Adrenal gland (tissue), 12 donors: Measurements from ENCODE around the gene SCN3B. TPM values are rescaled to one million over a fixed set of nuclear protein-coding genes. Genes with fewer than 3 reads are reported as not detected.

ENCODE experiments used
- DNase-seq, 7 donors: peaks; one replicate each; pipeline ENCODE4 v3.0.0-alpha.2; 2019 to 2020
- H3K27ac ChIP-seq, 5 donors: fragments of 200-600 bp; sonication (generic) in 4 of 5; 1 replicate in 3 of 5; 2 replicates in 2 of 5; pipeline versions ENCODE4 v1.5.1 to v1.8.0; 2016 to 2020; ENCODE audit warnings: mild to moderate bottlenecking in 1 of 5
- H3K27me3 ChIP-seq: fragments of 200-600 bp; 2 replicates; pipeline ENCODE4 v1.8.0; 2021
- H3K36me3 ChIP-seq, 2 donors: fragments of 200-600 bp; replicated peaks in 1 of 2; 1 replicate in 1 of 2; 2 replicates in 1 of 2; pipeline versions ENCODE4 v1.5.1 to v1.8.0; 2018 to 2022
- H3K4me1 ChIP-seq, 2 donors: fragments of 200-600 bp; replicated peaks in 1 of 2; 1 replicate in 1 of 2; 2 replicates in 1 of 2; pipeline versions ENCODE4 v1.5.1 to v1.8.0; 2018 to 2021
- H3K4me3 ChIP-seq, 4 donors: fragments of 200-600 bp; sonication (generic) in 3 of 4; one replicate each; pipeline ENCODE4 v1.5.1; 2016 to 2018
- H3K9me3 ChIP-seq, 3 donors: fragments of 200-600 bp; sonication (generic) in 1 of 3; replicated peaks in 1 of 3; 1 replicate in 2 of 3; 2 replicates in 1 of 3; pipeline versions ENCODE4 v1.5.1 to v1.8.0; 2016 to 2021
- POLR2A ChIP-seq, 2 donors: fragments of 450-650 bp; IDR thresholded peaks; one replicate each; pipeline ENCODE4 v1.6.1; 2017; ENCODE audit warnings: antibody characterized with exemption in 2 of 2, mild to moderate bottlenecking in 2 of 2, moderate library complexity in 1 of 2
- WGBS, 4 donors: extraction: QIAGEN DNeasy Blood & Tissue Kit in 2 of 4; methylation state at CpG; one replicate each; pipeline versions ENCODE4 v1.1.5 to v1.1.7; 2013 to 2017; 5-methylcytosine and 5-hydroxymethylcytosine counted together
- intact Hi-C, 2 donors: fragments of 100-400 bp; cut with DNase I; formaldehyde crosslinking; loops; one replicate each; pipeline versions ENCODE4 v1.14.1 to v1.15.0; 2022 to 2023
- polyA plus RNA-seq, 3 donors: library from polyadenylated mRNA; stranded (reverse); fragments of 200-250 nt in 2 of 3; fragments of 350-450 nt in 1 of 3; fragmentation: Illumina TruSeq in 1 of 3; extraction: RNeasy Lipid Tissue Mini Kit (QIAGEN cat#74804) in 1 of 3; gene quantifications; one replicate each; pipeline ENCODE4 v1.2.3, GENCODE V29; 2013 to 2014
- total RNA-seq, 9 donors: library from RNA; depleted of rRNA in 4 of 9; stranded (reverse); fragments of >200 nt in 4 of 9; fragments of 120-200 nt in 1 of 9; fragmentation: NEBNext Ultra II Directional in 1 of 9; extraction: Animal tissue kit (Norgen Biotek cat#: 25700) in 1 of 9; gene quantifications; one replicate each; pipeline versions ENCODE4 v1.1.0 to v1.2.4, GENCODE V29; 2013 to 2023
- TF ChIP-seq, protein P1 (sequence below), 6 experiments: fragments of 450-650 bp in 4 of 6; fragments of 200-600 bp in 2 of 6; sonication (generic) in 1 of 6; IDR thresholded peaks; 1 replicate in 5 of 6; 2 replicates in 1 of 6; pipeline versions ENCODE4 v1.5.1 to v1.8.0; 2016 to 2021; ENCODE audit warnings: antibody characterized with exemption in 6 of 6, mild to moderate bottlenecking in 2 of 6, moderate library complexity in 1 of 6
- donor health status: healthy with polysubstance abuse.
- donor health status: Bipolar disorder and iron deficiency.
- donor health status: DM: yes; HTN: yes; CAD: no.
- donor health status: DM: no; HTN: no; CAD: no.
- donor health status: DM: no; HTN: no; CAD: no.
- donor health status: DM: yes; HTN: yes; CAD: no.

The SCN3B gene
- total and polyA plus RNA-seq, 12 donors, result 0.36 to 10.5 (median 4.0) TPM; not detected in 1

DNA sequence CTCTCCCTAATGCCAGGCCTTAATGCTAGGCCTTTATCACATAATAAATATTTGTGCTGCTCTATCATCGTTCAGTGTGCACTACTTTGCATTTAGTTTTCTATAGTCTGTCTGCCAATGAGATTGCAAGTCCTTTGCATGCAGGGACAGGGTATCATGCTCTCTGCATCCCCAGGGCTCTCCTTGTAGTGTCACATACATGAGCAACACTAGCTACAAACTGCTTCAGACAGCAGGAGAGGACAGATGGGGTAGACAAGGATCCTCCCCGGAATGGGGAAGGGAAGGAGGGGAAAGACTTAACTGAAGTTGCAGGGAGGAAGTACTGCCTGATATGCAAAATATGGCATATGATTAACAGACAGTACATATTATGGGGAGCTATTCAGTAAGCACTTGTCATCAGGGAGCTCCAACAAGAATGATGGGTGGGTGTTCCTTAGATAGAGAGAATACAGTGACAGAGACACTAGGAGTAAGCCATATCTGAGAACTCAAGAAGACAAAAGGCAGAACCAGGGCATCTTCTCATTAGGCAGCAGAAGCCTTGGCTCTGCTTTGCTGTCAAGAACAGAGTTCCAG lies 44.2 kb upstream of the SCN3B start:
- no peaks in the 10 kb centered on the region for H3K36me3 ChIP-seq
- H3K27ac ChIP-seq, result no peak overlapping the region
- H3K4me1 ChIP-seq, result no peaks in the 10 kb centered on the region
- TF ChIP-seq, protein P1, sequence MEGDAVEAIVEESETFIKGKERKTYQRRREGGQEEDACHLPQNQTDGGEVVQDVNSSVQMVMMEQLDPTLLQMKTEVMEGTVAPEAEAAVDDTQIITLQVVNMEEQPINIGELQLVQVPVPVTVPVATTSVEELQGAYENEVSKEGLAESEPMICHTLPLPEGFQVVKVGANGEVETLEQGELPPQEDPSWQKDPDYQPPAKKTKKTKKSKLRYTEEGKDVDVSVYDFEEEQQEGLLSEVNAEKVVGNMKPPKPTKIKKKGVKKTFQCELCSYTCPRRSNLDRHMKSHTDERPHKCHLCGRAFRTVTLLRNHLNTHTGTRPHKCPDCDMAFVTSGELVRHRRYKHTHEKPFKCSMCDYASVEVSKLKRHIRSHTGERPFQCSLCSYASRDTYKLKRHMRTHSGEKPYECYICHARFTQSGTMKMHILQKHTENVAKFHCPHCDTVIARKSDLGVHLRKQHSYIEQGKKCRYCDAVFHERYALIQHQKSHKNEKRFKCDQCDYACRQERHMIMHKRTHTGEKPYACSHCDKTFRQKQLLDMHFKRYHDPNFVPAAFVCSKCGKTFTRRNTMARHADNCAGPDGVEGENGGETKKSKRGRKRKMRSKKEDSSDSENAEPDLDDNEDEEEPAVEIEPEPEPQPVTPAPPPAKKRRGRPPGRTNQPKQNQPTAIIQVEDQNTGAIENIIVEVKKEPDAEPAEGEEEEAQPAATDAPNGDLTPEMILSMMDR (IDR thresholded peaks at IDR 0.05), result no peak
- TF ChIP-seq POLR2A (IDR thresholded peaks at IDR 0.05), result no peak
- no peaks in the 10 kb centered on the region for H3K9me3 ChIP-seq
- DNase-seq, result no peak
- intact Hi-C loops, result no loop called here
- H3K27me3 ChIP-seq, result peaks cover 8% of the 10 kb centered on the region
- WGBS, 4 donors, result 42 to 73% (median 51%) methylated on average over 2 of the region's 2 CpGs
- no peak overlapping the region for H3K4me3 ChIP-seq

DNA sequence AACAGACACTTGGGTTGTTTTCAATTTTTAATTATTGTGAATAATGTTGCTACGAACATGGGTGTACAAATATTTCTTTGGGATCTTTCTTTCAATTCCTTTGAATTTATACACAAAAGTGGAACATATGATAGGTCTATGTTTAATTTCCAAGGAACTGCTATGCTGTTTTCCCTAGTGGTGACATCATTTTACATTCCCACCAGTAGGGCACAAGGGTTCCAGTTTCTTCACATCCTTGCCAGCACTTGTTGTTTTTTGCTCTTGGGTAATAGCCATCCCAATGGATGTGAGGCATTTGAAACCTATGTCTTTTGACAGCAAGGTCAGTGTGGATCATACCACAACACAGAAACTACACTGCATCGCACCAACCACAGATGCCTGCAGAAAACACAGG lies 41.8 kb upstream of the SCN3B start:
- intact Hi-C loops, result no loop called here
- Histone ChIP-seq H3K36me3 (no peaks in the 10 kb centered on the region), H3K27me3 (peaks cover 8% of the 10 kb centered on the region)

DNA sequence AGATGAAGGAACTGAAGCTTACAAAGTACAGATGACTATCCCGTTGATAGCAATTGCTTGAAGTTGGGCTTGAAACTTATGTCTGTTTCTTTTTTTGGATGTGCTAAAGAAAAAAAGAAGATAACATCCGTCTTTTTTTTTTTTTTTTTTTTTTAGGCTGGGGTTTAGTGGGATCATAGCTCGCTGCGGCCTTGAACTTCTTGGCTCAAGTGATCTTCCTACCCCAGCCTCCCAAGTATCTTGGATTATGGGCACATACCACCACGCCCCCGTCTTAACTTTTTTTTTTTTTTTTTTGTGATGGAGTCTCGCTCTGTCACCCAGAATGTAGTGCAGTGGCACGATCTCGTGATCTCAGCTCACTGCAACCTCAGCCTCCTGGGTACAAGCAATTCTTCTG lies 40.8 kb upstream of the SCN3B start:
- no peak overlapping the region for H3K4me3 ChIP-seq
- no peaks in the 10 kb centered on the region for H3K36me3 ChIP-seq
- H3K4me1 ChIP-seq, result no peaks in the 10 kb centered on the region
- 67 to 73% (median 70%) methylated on average over 9 of the region's 9 CpGs for WGBS, 4 donors
- intact Hi-C loops, result no loop called here
- TF ChIP-seq POLR2A (IDR thresholded peaks at IDR 0.05), result no peak
- TF ChIP-seq, protein P1 (IDR thresholded peaks at IDR 0.05), result no peak
- peaks cover 8% of the 10 kb centered on the region for H3K27me3 ChIP-seq
- H3K9me3 ChIP-seq, result no peaks in the 10 kb centered on the region
- DNase-seq, result no peak
- H3K27ac ChIP-seq, result no peak overlapping the region

More for the DNA sequence above, 41.8 kb upstream of the SCN3B start:
- H3K4me3 ChIP-seq, result no peak overlapping the region
- TF ChIP-seq, protein P1 (IDR thresholded peaks at IDR 0.05), result no peak
- no peak for TF ChIP-seq POLR2A (IDR thresholded peaks at IDR 0.05)
- no peaks in the 10 kb centered on the region for H3K9me3 ChIP-seq
- no peak overlapping the region for H3K27ac ChIP-seq
- no peak for DNase-seq
- no peaks in the 10 kb centered on the region for H3K4me1 ChIP-seq
- 44 to 97% (median 88%) methylated on average over 2 of the region's 2 CpGs for WGBS, 4 donors

DNA sequence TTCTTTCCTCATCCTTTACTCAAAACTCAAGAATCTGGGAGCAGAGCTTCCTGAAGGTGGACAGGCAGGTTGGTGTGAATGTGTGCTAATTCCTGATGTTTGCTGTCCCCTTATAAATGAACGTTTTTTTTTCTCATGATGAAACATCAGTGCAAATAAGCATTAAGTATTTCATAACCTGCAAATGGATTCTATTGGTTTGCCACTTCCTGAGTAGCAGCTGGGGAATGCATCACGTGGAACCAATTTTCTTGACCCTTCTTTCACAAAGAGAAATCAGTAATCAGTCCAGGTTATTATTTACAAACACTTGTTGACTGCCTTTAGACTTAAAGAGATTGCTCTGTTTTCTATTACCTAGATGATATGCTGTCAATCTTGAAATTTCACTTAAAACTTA lies 40.1 kb upstream of the SCN3B start:
- intact Hi-C loops, result no loop called here
- Histone ChIP-seq H3K4me3 (no peak overlapping the region), H3K9me3 (no peaks in the 10 kb centered on the region), H3K36me3 (no peaks in the 10 kb centered on the region), H3K27ac (no peak overlapping the region), H3K4me1 (no peaks in the 10 kb centered on the region), H3K27me3 (peaks cover 8% of the 10 kb centered on the region)
- TF ChIP-seq, protein P1 (IDR thresholded peaks at IDR 0.05), result no peak
- no peak for TF ChIP-seq POLR2A (IDR thresholded peaks at IDR 0.05)
- no peak for DNase-seq
- 39 to 64% (median 46%) methylated on average over 2 of the region's 2 CpGs for WGBS, 4 donors
